ENCODE measurements around the gene EFEMP1. TPM values are rescaled to one million over a fixed set of nuclear protein-coding genes. Genes with fewer than 3 reads are reported as not detected.

Gene EFEMP1
- total and polyA plus RNA-seq, 7 experiments from 2014 or later, result not detected

GRCh38 chr2:55934337-55934736, 10.8 kb upstream of the EFEMP1 start:
- intact Hi-C loops (cut with micrococcal nuclease), result no loop called here
- H3K27ac ChIP-seq (ENCODE audit: low read depth, low read length), result no peak overlapping the region
- CTCF ChIA-PET, result no interaction called here
- POLR2A ChIA-PET, result no interaction called here
- Mint-ChIP-seq H3K27ac (no peak overlapping the region), H3K4me3 (no peak overlapping the region), H3K36me3 (no peaks in the 10 kb centered on the region), H3K9me3 (peaks cover 0 to 5% (median 0%) of the 10 kb centered on the region in 11 donors), H3K27me3 (peaks cover 0 to 17% (median 4%) of the 10 kb centered on the region in 5 donors), H3K4me1 (no peaks in the 10 kb centered on the region)
- H3K27me3 ChIP-seq (ENCODE audit: control insufficient read depth in 2 of 2, insufficient read depth in 2 of 2, low read length in 2 of 2), result no peaks in the 10 kb centered on the region
- no peaks in the 10 kb centered on the region for H3K36me3 ChIP-seq (ENCODE audit: control insufficient read depth in 2 of 3, insufficient read depth in 3 of 3, low read length in 3 of 3)
- ATAC-seq (no peak), DNase-seq (no peak)
- no peak overlapping the region for H3K4me3 ChIP-seq (ENCODE audit: low read length)
- H3K9me3 ChIP-seq (ENCODE audit: control insufficient read depth in 2 of 3, low read length in 3 of 3), result no peaks in the 10 kb centered on the region
- H3K4me1 ChIP-seq (ENCODE audit: control insufficient read depth in 2 of 2, insufficient read depth in 2 of 2, low read length in 2 of 2), result no peaks in the 10 kb centered on the region

DNA sequence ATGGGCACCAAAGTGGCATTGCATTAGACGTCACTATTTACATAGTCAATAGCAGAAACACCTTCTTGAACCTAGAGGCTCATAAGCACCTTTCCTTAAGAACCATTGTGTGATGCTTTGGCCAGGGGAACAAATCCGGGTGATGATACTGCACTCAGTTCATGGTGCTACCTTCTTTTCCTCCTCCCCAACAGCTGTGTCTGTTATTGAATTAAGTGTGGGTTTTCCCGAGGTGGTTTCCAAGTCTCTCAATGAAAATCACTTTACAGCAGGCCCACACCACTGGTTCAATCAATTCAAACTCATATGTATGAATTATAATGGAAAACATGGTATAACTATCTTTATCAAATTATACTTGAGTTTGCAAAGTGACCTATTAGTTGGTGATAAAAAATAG, 9.3 kb upstream of the EFEMP1 start:
- Mint-ChIP-seq H3K27ac (no peak overlapping the region), H3K4me1 (no peaks in the 10 kb centered on the region), H3K27me3 (peaks cover 0 to 19% (median 4%) of the 10 kb centered on the region in 5 donors), H3K9me3 (peaks cover 0 to 5% (median 0%) of the 10 kb centered on the region in 11 donors), H3K36me3 (no peaks in the 10 kb centered on the region), H3K4me3 (no peak overlapping the region)
- no peak overlapping the region for H3K27ac ChIP-seq (ENCODE audit: low read depth, low read length)
- intact Hi-C loops (cut with micrococcal nuclease), result no loop called here
- DNase-seq, result no peak
- H3K4me1 ChIP-seq (ENCODE audit: control insufficient read depth in 2 of 2, insufficient read depth in 2 of 2, low read length in 2 of 2), result no peaks in the 10 kb centered on the region
- no peak for ATAC-seq
- POLR2A ChIA-PET, result no interaction called here
- no peaks in the 10 kb centered on the region for H3K9me3 ChIP-seq (ENCODE audit: control insufficient read depth in 2 of 3, low read length in 3 of 3)
- H3K36me3 ChIP-seq (ENCODE audit: control insufficient read depth in 2 of 3, insufficient read depth in 3 of 3, low read length in 3 of 3), result no peaks in the 10 kb centered on the region
- H3K4me3 ChIP-seq (ENCODE audit: low read length), result no peak overlapping the region
- H3K27me3 ChIP-seq (ENCODE audit: control insufficient read depth in 2 of 2, insufficient read depth in 2 of 2, low read length in 2 of 2), result no peaks in the 10 kb centered on the region
- CTCF ChIA-PET, result no interaction called here

DNA sequence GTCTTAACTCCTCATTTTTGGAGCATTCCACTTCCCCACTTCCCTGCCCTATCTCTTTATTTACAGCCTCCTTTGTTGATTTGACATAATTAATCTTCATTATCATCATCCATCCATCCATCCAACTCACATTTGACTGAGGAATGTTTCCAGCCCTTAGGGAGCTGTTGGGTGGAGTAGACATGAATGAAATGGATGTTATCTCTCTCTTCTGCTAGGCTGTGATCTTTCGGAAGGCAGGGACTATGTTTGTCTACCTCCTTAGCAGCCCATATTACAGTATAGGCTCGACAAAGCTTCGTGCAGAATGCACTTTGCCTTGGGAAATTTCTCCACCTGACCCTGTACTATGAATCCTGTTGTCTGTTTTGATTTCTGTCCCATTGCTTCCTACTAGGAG, 7.7 kb upstream of the EFEMP1 start:
- Mint-ChIP-seq H3K9me3 (peaks cover 0 to 10% (median 0%) of the 10 kb centered on the region in 11 donors), H3K4me3 (no peak overlapping the region), H3K27ac (no peak overlapping the region), H3K4me1 (no peaks in the 10 kb centered on the region), H3K27me3 (peaks cover 7 to 28% (median 10%) of the 10 kb centered on the region in 5 donors), H3K36me3 (no peaks in the 10 kb centered on the region)
- ChIA-PET POLR2A (no interaction called here), CTCF (no interaction called here)
- Histone ChIP-seq H3K4me1 (ENCODE audit: control insufficient read depth in 2 of 2, insufficient read depth in 2 of 2, low read length in 2 of 2) (no peaks in the 10 kb centered on the region), H3K27me3 (ENCODE audit: control insufficient read depth in 2 of 2, insufficient read depth in 2 of 2, low read length in 2 of 2) (no peaks in the 10 kb centered on the region), H3K9me3 (ENCODE audit: control insufficient read depth in 2 of 3, low read length in 3 of 3) (no peaks in the 10 kb centered on the region), H3K36me3 (ENCODE audit: control insufficient read depth in 2 of 3, insufficient read depth in 3 of 3, low read length in 3 of 3) (no peaks in the 10 kb centered on the region), H3K27ac (ENCODE audit: low read depth, low read length) (no peak overlapping the region), H3K4me3 (ENCODE audit: low read length) (no peak overlapping the region)
- intact Hi-C loops (cut with micrococcal nuclease), result no loop called here
- no peak for ATAC-seq
- DNase-seq, result no peak

GRCh38 chr2:55929476-55929875, 5.9 kb upstream of the EFEMP1 start:
- CTCF ChIA-PET, result no interaction called here
- H3K27me3 Mint-ChIP-seq, result peaks cover 16 to 38% (median 20%) of the 10 kb centered on the region in 5 donors
- POLR2A ChIA-PET, result no interaction called here
- no peak overlapping the region for H3K27ac Mint-ChIP-seq
- H3K27me3 ChIP-seq (ENCODE audit: control insufficient read depth in 2 of 2, insufficient read depth in 2 of 2, low read length in 2 of 2), result no peaks in the 10 kb centered on the region
- no peaks in the 10 kb centered on the region for H3K9me3 ChIP-seq (ENCODE audit: control insufficient read depth in 2 of 3, low read length in 3 of 3)
- ATAC-seq (no peak), DNase-seq (no peak)
- H3K36me3 ChIP-seq (ENCODE audit: control insufficient read depth in 2 of 3, insufficient read depth in 3 of 3, low read length in 3 of 3), result no peaks in the 10 kb centered on the region
- no peaks in the 10 kb centered on the region for H3K36me3 Mint-ChIP-seq
- H3K27ac ChIP-seq (ENCODE audit: low read depth, low read length), result no peak overlapping the region
- intact Hi-C loops (cut with micrococcal nuclease), result no loop called here
- H3K4me1 ChIP-seq (ENCODE audit: control insufficient read depth in 2 of 2, insufficient read depth in 2 of 2, low read length in 2 of 2), result no peaks in the 10 kb centered on the region
- H3K4me1 Mint-ChIP-seq, result no peaks in the 10 kb centered on the region
- H3K4me3 ChIP-seq (ENCODE audit: low read length), result no peak overlapping the region
- H3K9me3 Mint-ChIP-seq, result peaks cover 0 to 13% (median 2%) of the 10 kb centered on the region in 11 donors
- H3K4me3 Mint-ChIP-seq, result no peak overlapping the region

- no peaks in the 10 kb centered on the region for H3K4me1 ChIP-seq (ENCODE audit: control insufficient read depth in 2 of 2, insufficient read depth in 2 of 2, low read length in 2 of 2)
- no peak overlapping the region for H3K27ac ChIP-seq (ENCODE audit: low read depth, low read length)
- intact Hi-C loops (cut with micrococcal nuclease), result no loop called here
- peaks cover 38 to 55% (median 43%) of the 10 kb centered on the region in 5 donors for H3K27me3 Mint-ChIP-seq
- H3K36me3 ChIP-seq (ENCODE audit: control insufficient read depth in 2 of 3, insufficient read depth in 3 of 3, low read length in 3 of 3), result no peaks in the 10 kb centered on the region
- peaks cover 0 to 9% (median 0%) of the 10 kb centered on the region in 7 donors for H3K4me1 Mint-ChIP-seq
- ChIA-PET POLR2A (no interaction called here), CTCF (no interaction called here)
- peaks cover 0 to 5% (median 0%) of the 10 kb centered on the region in 5 donors for H3K36me3 Mint-ChIP-seq
- no peaks in the 10 kb centered on the region for H3K9me3 ChIP-seq (ENCODE audit: control insufficient read depth in 2 of 3, low read length in 3 of 3)
- ATAC-seq (no peak), DNase-seq (no peak)
- no peak overlapping the region for H3K4me3 ChIP-seq (ENCODE audit: low read length)
- peaks cover 0 to 9% (median 0%) of the 10 kb centered on the region in 11 donors for H3K9me3 Mint-ChIP-seq
- peaks cover 0 to 7% of the 10 kb centered on the region in 2 donors for H3K27me3 ChIP-seq (ENCODE audit: control insufficient read depth in 2 of 2, insufficient read depth in 2 of 2, low read length in 2 of 2)
- no peak overlapping the region for H3K27ac Mint-ChIP-seq
- H3K4me3 Mint-ChIP-seq, result no peak overlapping the region
Measured at GRCh38 chr2:55926974-55927373, 3.4 kb upstream of the EFEMP1 start.

- CTCF ChIA-PET, result no interaction called here
- Mint-ChIP-seq H3K9me3 (peaks cover 0 to 9% (median 0%) of the 10 kb centered on the region in 11 donors), H3K4me1 (peaks cover 0 to 9% (median 0%) of the 10 kb centered on the region in 7 donors), H3K4me3 (no peak overlapping the region), H3K36me3 (peaks cover 0 to 5% (median 0%) of the 10 kb centered on the region in 5 donors), H3K27ac (no peak overlapping the region), H3K27me3 (peaks cover 41 to 51% (median 44%) of the 10 kb centered on the region in 5 donors)
- Histone ChIP-seq H3K9me3 (ENCODE audit: control insufficient read depth in 2 of 3, low read length in 3 of 3) (no peaks in the 10 kb centered on the region), H3K27me3 (ENCODE audit: control insufficient read depth in 2 of 2, insufficient read depth in 2 of 2, low read length in 2 of 2) (peaks cover 0 to 8% of the 10 kb centered on the region in 2 donors), H3K4me1 (ENCODE audit: control insufficient read depth in 2 of 2, insufficient read depth in 2 of 2, low read length in 2 of 2) (no peaks in the 10 kb centered on the region), H3K27ac (ENCODE audit: low read depth, low read length) (no peak overlapping the region), H3K36me3 (ENCODE audit: control insufficient read depth in 2 of 3, insufficient read depth in 3 of 3, low read length in 3 of 3) (no peaks in the 10 kb centered on the region), H3K4me3 (ENCODE audit: low read length) (no peak overlapping the region)
- intact Hi-C loops (cut with micrococcal nuclease), result no loop called here
- ATAC-seq (no peak), DNase-seq (no peak)
- POLR2A ChIA-PET, result no interaction called here
Measured at GRCh38 chr2:55926246-55926645, 2.7 kb upstream of the EFEMP1 start.

DNA sequence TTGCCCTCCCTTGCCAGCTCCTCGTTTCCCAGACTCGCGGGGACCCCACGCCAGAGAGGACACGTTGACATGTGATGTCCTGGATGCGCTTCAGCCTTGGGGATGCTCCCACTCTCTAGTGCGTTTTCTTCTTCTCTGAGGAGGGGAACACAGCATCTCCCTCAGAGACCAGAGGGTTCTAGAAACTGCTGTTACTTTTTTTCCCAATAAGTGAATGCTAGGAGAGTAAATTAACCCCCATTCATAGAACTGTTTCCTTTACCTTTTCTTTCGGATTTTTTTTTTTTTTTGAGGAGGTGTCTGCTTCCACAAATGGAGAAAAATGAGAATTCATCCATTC, 370 bp upstream of the EFEMP1 start:
- no peak overlapping the region for H3K27ac ChIP-seq (ENCODE audit: low read depth, low read length)
- Mint-ChIP-seq H3K9me3 (peaks cover 0 to 9% (median 0%) of the 10 kb centered on the region in 11 donors), H3K36me3 (peaks cover 0 to 5% (median 0%) of the 10 kb centered on the region in 5 donors), H3K4me1 (peaks cover 0 to 9% (median 0%) of the 10 kb centered on the region in 7 donors), H3K27me3 (peaks cover 41 to 52% (median 46%) of the 10 kb centered on the region in 5 donors), H3K27ac (no peak overlapping the region), H3K4me3 (peak overlapping the region in 2 of 10 donors; percentile 23 to 47)
- CTCF ChIA-PET, result no interaction called here
- ATAC-seq (no peak), DNase-seq (no peak)
- intact Hi-C loops (cut with micrococcal nuclease), result no loop called here
- H3K36me3 ChIP-seq (ENCODE audit: control insufficient read depth in 2 of 3, insufficient read depth in 3 of 3, low read length in 3 of 3), result no peaks in the 10 kb centered on the region
- H3K9me3 ChIP-seq (ENCODE audit: control insufficient read depth in 2 of 3, low read length in 3 of 3), result no peaks in the 10 kb centered on the region
- POLR2A ChIA-PET, result no interaction called here
- H3K27me3 ChIP-seq (ENCODE audit: control insufficient read depth in 2 of 2, insufficient read depth in 2 of 2, low read length in 2 of 2), result peaks cover 0 to 8% of the 10 kb centered on the region in 2 donors
- no peak overlapping the region for H3K4me3 ChIP-seq (ENCODE audit: low read length)
- no peaks in the 10 kb centered on the region for H3K4me1 ChIP-seq (ENCODE audit: control insufficient read depth in 2 of 2, insufficient read depth in 2 of 2, low read length in 2 of 2)

All from naive thymus-derived CD4-positive, alpha-beta T cell (primary cell).